ENCODE data around the gene CCDC117.
A peak's percentile ranks its signal among the peaks of the same experiment; 100 is the strongest.

The CCDC117 gene

GRCh38 chr22:28783786-28784671 lies 11.5 kb downstream of the CCDC117 start:
- POLR2A ChIA-PET, result interaction anchor here (1.3 to 3.2 kb wide), 2 partner anchors 11 kb away, joined by 3 to 11 read pairs; partner anchors contain the start of gene CCDC117
- no peak for DNase-seq (ENCODE audit: extremely low spot score)
- no peak for TF ChIP-seq CTCF (IDR thresholded peaks at IDR 0.05; ENCODE audit: control extremely low read depth, extremely low read depth, low read depth, missing control alignments)
- CTCF ChIA-PET, result interaction anchor here (1.2 to 2.7 kb wide), 5 partner anchors 11 to 43 kb away, joined by 3 to 14 read pairs (median 4); partner anchors contain the start of genes CCDC117 and CHEK2

- CTCF ChIA-PET, result interaction anchor here (1.1 to 3.9 kb wide), 3 partner anchors 15 to 41 kb away, joined by 3 to 33 read pairs (median 13); partner anchors contain the start of gene CCDC117
- TF ChIP-seq CTCF (IDR thresholded peaks at IDR 0.05; ENCODE audit: control extremely low read depth, extremely low read depth, low read depth, missing control alignments), result no peak
- POLR2A ChIA-PET, result no interaction called here
- no peak for DNase-seq (ENCODE audit: extremely low spot score)
Observed at GRCh38 chr22:28788601-28789000, 16.1 kb downstream of the CCDC117 start.

- TF ChIP-seq CTCF (IDR thresholded peaks at IDR 0.05; ENCODE audit: control extremely low read depth, extremely low read depth, low read depth, missing control alignments), result no peak
- ChIA-PET POLR2A (interaction anchor here (0.9 kb wide), 1 partner anchor 9 kb away, joined by 3 read pairs; the partner anchor contains the start of gene XBP1), CTCF (interaction anchor here (1.0 to 3.9 kb wide), 7 partner anchors 9 to 249 kb away, joined by 3 to 33 read pairs (median 8); partner anchors contain the start of genes CCDC117 and XBP1)
- DNase-seq (ENCODE audit: extremely low spot score), result no peak
Observed at GRCh38 chr22:28791124-28791523, 18.6 kb downstream of the CCDC117 start.

GRCh38 chr22:28791841-28792490 lies 19.5 kb downstream of the CCDC117 start:
- DNase-seq (ENCODE audit: extremely low spot score), result peak; percentile 57
- TF ChIP-seq CTCF (IDR thresholded peaks at IDR 0.05; ENCODE audit: control extremely low read depth, extremely low read depth, low read depth, missing control alignments), result no peak
- ChIA-PET CTCF (interaction anchor here (0.9 to 3.9 kb wide), 6 partner anchors 8 to 38 kb away, joined by 3 to 33 read pairs (median 4); partner anchors contain the start of gene XBP1), POLR2A (interaction anchor here (0.5 to 1.3 kb wide), 3 partner anchors 9 to 163 kb away, joined by 3 to 7 read pairs (median 3); partner anchors contain the start of gene XBP1)

- ChIA-PET CTCF (interaction anchor here (0.9 to 3.9 kb wide), 3 partner anchors 19 to 37 kb away, joined by 3 to 33 read pairs (median 3); no protein-coding TSS in a partner anchor), POLR2A (interaction anchor here (0.5 to 1.3 kb wide), 3 partner anchors 8 to 164 kb away, joined by 3 to 7 read pairs (median 3); partner anchors contain the start of gene XBP1)
- TF ChIP-seq CTCF (IDR thresholded peaks at IDR 0.05; ENCODE audit: control extremely low read depth, extremely low read depth, low read depth, missing control alignments), result no peak
- no peak for DNase-seq (ENCODE audit: extremely low spot score)
Observed at GRCh38 chr22:28792491-28793383, 20.2 kb downstream of the CCDC117 start.
